T-cell (primary cell): ENCODE data around the gene ADGRF3. TPM values are rescaled to one million over a fixed set of nuclear protein-coding genes. Genes with fewer than 3 reads are reported as not detected.
A peak's percentile ranks its signal among the peaks of the same experiment; 100 is the strongest.

Source experiments
- ATAC-seq, 4 experiments: fragments of 200-7000 bp in 3 of 4; fragments of 150-1000 bp in 1 of 4; cut with Tn5 transposase; replicated peaks in 1 of 4; 1 replicate in 3 of 4; 2 replicates in 1 of 4; pipeline ENCODE4 v1.10.0; 2021; ENCODE audit warnings: moderate library complexity in 3 of 4, mild to moderate bottlenecking in 2 of 4, moderate number of reproducible peaks in 1 of 4
- CTCF ChIA-PET, 2 donors: fragments of 300-600 bp; sonication (Branson Sonifier 250); formaldehyde crosslinking; loops; one replicate each; lab custom pipeline; 2022; ENCODE audit warnings: antibody characterized with exemption in 2 of 2; lab: Charles Lee
- POLR2A ChIA-PET, 2 donors: fragments of 300-600 bp; sonication (Branson Sonifier 250); formaldehyde crosslinking; loops; one replicate each; lab custom pipeline; 2022; ENCODE audit warnings: antibody characterized with exemption in 2 of 2; lab: Charles Lee
- DNase-seq, 35 experiments: peaks; one replicate each; pipeline versions ENCODE4 v3.0.0 to v3.0.0-alpha.2; 2013 to 2023
- H3K27ac ChIP-seq: one replicate; pipeline ENCODE4 v1.5.1; 2013; ENCODE audit warnings: low read length
- H3K27me3 ChIP-seq, 2 experiments: replicated peaks in 1 of 2; 1 replicate in 1 of 2; 2 replicates in 1 of 2; pipeline versions ENCODE4 v1.6.1 to v1.7.0; 2013; ENCODE audit warnings: low read length in 1 of 2, mixed read lengths in 1 of 2; ENCODE audit not compliant: control insufficient read depth in 2 of 2, insufficient read depth in 2 of 2; ENCODE audit errors: extremely low read depth in 1 of 2
- H3K36me3 ChIP-seq, 2 donors: 1 replicate in 1 of 2; 2 replicates in 1 of 2; pipeline versions ENCODE4 v1.6.1 to v1.7.0; 2013; ENCODE audit warnings: low read length in 1 of 2; ENCODE audit not compliant: control insufficient read depth in 2 of 2, insufficient read depth in 1 of 2; ENCODE audit errors: extremely low read depth in 1 of 2
- H3K4me1 ChIP-seq, 2 experiments: 1 replicate in 1 of 2; 2 replicates in 1 of 2; pipeline versions ENCODE4 v1.6.1 to v1.7.0; 2013; ENCODE audit warnings: low read length in 2 of 2, mixed read lengths in 1 of 2; ENCODE audit not compliant: insufficient read depth in 2 of 2, control insufficient read depth in 1 of 2; ENCODE audit errors: extremely low read depth in 1 of 2
- H3K4me3 ChIP-seq, 2 donors: 1 replicate in 1 of 2; 2 replicates in 1 of 2; pipeline versions ENCODE4 v1.5.1 to v1.7.0; 2013; ENCODE audit warnings: mild to moderate bottlenecking in 2 of 2, low read length in 1 of 2, moderate library complexity in 1 of 2; ENCODE audit not compliant: control insufficient read depth in 1 of 2; ENCODE audit errors: extremely low read depth in 1 of 2
- H3K9me3 ChIP-seq: 2 replicates; pipeline ENCODE4 v1.7.0; 2013
- H3K27ac Mint-ChIP-seq, 2 donors: one replicate each; pipeline ENCODE4 v1.8.0; 2020 to 2021; ENCODE audit warnings: mild to moderate bottlenecking in 2 of 2, mixed read lengths in 2 of 2
- H3K27me3 Mint-ChIP-seq, 2 donors: one replicate each; pipeline ENCODE4 v1.8.0; 2021 to 2022; ENCODE audit warnings: mixed read lengths in 2 of 2
- H3K36me3 Mint-ChIP-seq: one replicate; pipeline ENCODE4 v1.8.0; 2021; ENCODE audit warnings: mixed read lengths
- H3K4me1 Mint-ChIP-seq, 3 donors: one replicate each; pipeline ENCODE4 v1.8.0; 2020 to 2022; ENCODE audit warnings: mixed read lengths in 3 of 3, mild to moderate bottlenecking in 1 of 3
- H3K4me3 Mint-ChIP-seq, 3 donors: one replicate each; pipeline ENCODE4 v1.8.0; 2020 to 2022; ENCODE audit warnings: mild to moderate bottlenecking in 3 of 3, mixed read lengths in 3 of 3, moderate library complexity in 3 of 3
- H3K9me3 Mint-ChIP-seq, 3 donors: one replicate each; pipeline ENCODE4 v1.8.0; 2020 to 2022; ENCODE audit warnings: mixed read lengths in 3 of 3
- WGBS: methylation state at CpG from one replicate; pipeline ENCODE4 v1.1.5; 2013; ENCODE audit warnings: missing lambda C conversion rate; ENCODE audit not compliant: insufficient coverage; 5-methylcytosine and 5-hydroxymethylcytosine counted together
- total RNA-seq, 35 experiments: library from RNA in 6 of 35; stranded (reverse) in 6 of 35; fragments of 120-200 nt in 1 of 35; gene quantifications; one replicate each; pipeline versions ENCODE4 v1.2.1 to v1.2.4 and lab custom pipeline; 2013 to 2026

Gene ADGRF3
- total RNA-seq, 5 donors from 2014 or later (not counting 1 experiment from before 2014, with no cell fraction given): 1.3 to 3.4 (median 2.1) TPM

- Histone ChIP-seq H3K27ac (no peak overlapping the region), H3K4me1 (no peaks in the 10 kb centered on the region), H3K9me3 (no peaks in the 10 kb centered on the region), H3K36me3 (peaks cover 0 to 33% of the 10 kb centered on the region in 2 donors), H3K4me3 (no peak overlapping the region), H3K27me3 (no peaks in the 10 kb centered on the region)
- Mint-ChIP-seq H3K9me3 (no peaks in the 10 kb centered on the region), H3K36me3 (peaks cover 28% of the 10 kb centered on the region), H3K27ac (no peak overlapping the region), H3K4me1 (peaks cover 8 to 11% (median 9%) of the 10 kb centered on the region in 3 donors), H3K4me3 (no peak overlapping the region), H3K27me3 (no peaks in the 10 kb centered on the region)
- DNase-seq: no peak
- WGBS: no CpG with 5 or more reads among the region's 5 CpGs
- POLR2A ChIA-PET: interaction anchor here in 1 of 2 donors (0.5 kb wide), 1 partner anchor 622 kb away, joined by 4 read pairs; no protein-coding TSS in a partner anchor
- ATAC-seq: no peak
- CTCF ChIA-PET: no interaction called here
Measured at GRCh38 chr2:26366957-26367356, 20.4 kb upstream of the ADGRF3 start.

GRCh38 chr2:26364669-26365068 lies 18.1 kb upstream of the ADGRF3 start:
- ATAC-seq: no peak
- no CpG with 5 or more reads among the region's 4 CpGs for WGBS

GRCh38 chr2:26363958-26364357 lies 17.4 kb upstream of the ADGRF3 start:
- ChIA-PET CTCF (no interaction called here), POLR2A (interaction anchor here in 1 of 2 donors (0.5 kb wide), 1 partner anchor 710 kb away, joined by 5 read pairs; no protein-coding TSS in a partner anchor)
- Histone ChIP-seq H3K27me3 (no peaks in the 10 kb centered on the region), H3K4me1 (no peaks in the 10 kb centered on the region), H3K36me3 (peaks cover 0 to 28% of the 10 kb centered on the region in 2 donors), H3K4me3 (no peak overlapping the region), H3K9me3 (no peaks in the 10 kb centered on the region), H3K27ac (no peak overlapping the region)
- H3K9me3 Mint-ChIP-seq: no peaks in the 10 kb centered on the region
- WGBS: no CpG with 5 or more reads among the region's 3 CpGs
- no peak overlapping the region for H3K27ac Mint-ChIP-seq
- no peak for ATAC-seq
- no peak for DNase-seq
- H3K36me3 Mint-ChIP-seq: peaks cover 18% of the 10 kb centered on the region
- H3K4me3 Mint-ChIP-seq: no peak overlapping the region
- no peaks in the 10 kb centered on the region for H3K27me3 Mint-ChIP-seq
- peaks cover 19 to 34% (median 30%) of the 10 kb centered on the region in 3 donors for H3K4me1 Mint-ChIP-seq

More at GRCh38 chr2:26364669-26365068, 18.1 kb upstream of the ADGRF3 start:
- no peaks in the 10 kb centered on the region for H3K4me1 ChIP-seq
- no peak overlapping the region for H3K27ac ChIP-seq
- Mint-ChIP-seq H3K27ac (no peak overlapping the region), H3K36me3 (peaks cover 23% of the 10 kb centered on the region), H3K4me1 (peaks cover 19 to 26% (median 24%) of the 10 kb centered on the region in 3 donors), H3K27me3 (no peaks in the 10 kb centered on the region), H3K9me3 (no peaks in the 10 kb centered on the region), H3K4me3 (no peak overlapping the region)
- H3K4me3 ChIP-seq: no peak overlapping the region
- no peaks in the 10 kb centered on the region for H3K9me3 ChIP-seq
- H3K27me3 ChIP-seq: no peaks in the 10 kb centered on the region
- peaks cover 0 to 32% of the 10 kb centered on the region in 2 donors for H3K36me3 ChIP-seq
- no peak for DNase-seq
- ChIA-PET POLR2A (interaction anchor here (0.5 to 0.6 kb wide), 2 partner anchors 18 to 711 kb away, joined by 3 to 5 read pairs; no protein-coding TSS in a partner anchor), CTCF (no interaction called here)

GRCh38 chr2:26363323-26363722 lies 16.7 kb upstream of the ADGRF3 start:
- Mint-ChIP-seq H3K4me3 (no peak overlapping the region), H3K27ac (no peak overlapping the region), H3K4me1 (peaks cover 19 to 40% (median 36%) of the 10 kb centered on the region in 3 donors), H3K36me3 (peaks cover 16% of the 10 kb centered on the region), H3K27me3 (no peaks in the 10 kb centered on the region), H3K9me3 (no peaks in the 10 kb centered on the region)
- H3K36me3 ChIP-seq: peaks cover 0 to 23% of the 10 kb centered on the region in 2 donors
- no peak overlapping the region for H3K4me3 ChIP-seq
- no peak overlapping the region for H3K27ac ChIP-seq
- H3K4me1 ChIP-seq: no peaks in the 10 kb centered on the region
- CTCF ChIA-PET: interaction anchor here in 1 of 2 donors (1.0 kb wide), 1 partner anchor 381 kb away, joined by 3 read pairs; no protein-coding TSS in a partner anchor
- POLR2A ChIA-PET: no interaction called here
- no peaks in the 10 kb centered on the region for H3K27me3 ChIP-seq
- peak in 1 of 4 experiments; percentile 16 for ATAC-seq
- WGBS: no CpG with 5 or more reads among the region's 4 CpGs
- no peaks in the 10 kb centered on the region for H3K9me3 ChIP-seq
- DNase-seq: no peak

- WGBS: 100% methylated on average over 1 of the region's 4 CpGs
- Histone ChIP-seq H3K27me3 (no peaks in the 10 kb centered on the region), H3K4me3 (no peak overlapping the region), H3K4me1 (no peaks in the 10 kb centered on the region), H3K36me3 (no peaks in the 10 kb centered on the region), H3K27ac (no peak overlapping the region), H3K9me3 (no peaks in the 10 kb centered on the region)
- Mint-ChIP-seq H3K36me3 (peaks cover 9% of the 10 kb centered on the region), H3K27me3 (no peaks in the 10 kb centered on the region), H3K4me3 (no peak overlapping the region), H3K4me1 (peaks cover 49 to 65% (median 64%) of the 10 kb centered on the region in 3 donors), H3K9me3 (no peaks in the 10 kb centered on the region), H3K27ac (no peak overlapping the region)
- DNase-seq (no peak), ATAC-seq (no peak)
- ChIA-PET POLR2A (interaction anchor here (0.5 to 0.7 kb wide), 2 partner anchors 14 to 26 kb away, joined by 3 to 4 read pairs; partner anchors contain the start of gene SELENOI (in 1 of the 2)), CTCF (no interaction called here)
Measured at GRCh38 chr2:26359886-26360473, 13.4 kb upstream of the ADGRF3 start.

GRCh38 chr2:26356771-26357170 lies 10.2 kb upstream of the ADGRF3 start:
- H3K36me3 ChIP-seq: no peaks in the 10 kb centered on the region
- H3K4me1 ChIP-seq: no peaks in the 10 kb centered on the region
- H3K4me1 Mint-ChIP-seq: peaks cover 60 to 73% (median 67%) of the 10 kb centered on the region in 3 donors
- no peaks in the 10 kb centered on the region for H3K9me3 ChIP-seq
- H3K27ac ChIP-seq: no peak overlapping the region
- no peak overlapping the region for H3K27ac Mint-ChIP-seq
- H3K36me3 Mint-ChIP-seq: peaks cover 14% of the 10 kb centered on the region
- no peak overlapping the region for H3K4me3 ChIP-seq
- H3K27me3 ChIP-seq: no peaks in the 10 kb centered on the region
- no peaks in the 10 kb centered on the region for H3K27me3 Mint-ChIP-seq
- WGBS: no CpG with 5 or more reads among the region's 2 CpGs
- no peak for DNase-seq
- CTCF ChIA-PET: no interaction called here
- no peak overlapping the region for H3K4me3 Mint-ChIP-seq
- POLR2A ChIA-PET: no interaction called here
- no peaks in the 10 kb centered on the region for H3K9me3 Mint-ChIP-seq
- ATAC-seq: no peak
